22Rv1 (cell line): Measurements from ENCODE around the gene AMPH.
A peak's percentile ranks its signal among the peaks of the same experiment; 100 is the strongest.

ENCODE experiments used
- CTCF ChIP-seq: fragments of 450-650 bp; IDR thresholded peaks from 2 replicates; pipeline ENCODE4 v1.5.1; 2017; ENCODE audit warnings: mild to moderate bottlenecking
- ZFX ChIP-seq: fragments of 450-650 bp; IDR thresholded peaks from 2 replicates; pipeline ENCODE4 v1.6.1; 2017; ENCODE audit warnings: antibody characterized with exemption, borderline replicate concordance

- TF ChIP-seq CTCF (peak; percentile 99), ZFX (no peak)
Measured at GRCh38 chr7:38398725-38399321, 232.3 kb downstream of the AMPH start.
